Kidney (tissue), 14 donors: ENCODE measurements around the gene TRNT1. TPM values are rescaled to one million over a fixed set of nuclear protein-coding genes. Genes with fewer than 3 reads are reported as not detected.

Source experiments
- DNase-seq, 5 donors: peaks; one replicate each; pipeline ENCODE4 v3.0.0-alpha.2; 2013 to 2020
- FAIRE-seq: peaks from 2 replicates; lab custom pipeline; 2012; peaks lifted over from hg19 to GRCh38; lab: Jason Lieb, UNC
- H3K27ac ChIP-seq, 2 donors: one replicate each; pipeline ENCODE4 v1.7.0; 2013; ENCODE audit warnings: low read depth in 2 of 2, low read length in 2 of 2, inconsistent platforms in 1 of 2
- H3K27me3 ChIP-seq: one replicate; pipeline ENCODE4 v1.7.1; 2013; ENCODE audit warnings: low read length, inconsistent platforms; ENCODE audit not compliant: control insufficient read depth, insufficient read depth
- H3K36me3 ChIP-seq, 3 donors: one replicate each; pipeline versions ENCODE4 v1.7.0 to v1.7.1; 2013; ENCODE audit warnings: low read length in 3 of 3, control low read depth in 1 of 3, inconsistent platforms in 1 of 3; ENCODE audit not compliant: insufficient read depth in 3 of 3, control insufficient read depth in 2 of 3
- H3K4me1 ChIP-seq, 3 donors: one replicate each; pipeline versions ENCODE4 v1.7.0 to v1.7.1; 2013; ENCODE audit warnings: low read length in 3 of 3, inconsistent platforms in 1 of 3, low read depth in 1 of 3; ENCODE audit not compliant: control insufficient read depth in 2 of 3, insufficient read depth in 2 of 3
- H3K4me3 ChIP-seq, 3 donors: one replicate each; pipeline versions ENCODE4 v1.7.0 to v1.8.1; 2013; ENCODE audit warnings: low read length in 3 of 3, control low read depth in 1 of 3, inconsistent platforms in 1 of 3
- H3K9ac ChIP-seq, 3 donors: one replicate each; pipeline versions ENCODE4 v1.7.0 to v1.7.1; 2013; ENCODE audit warnings: low read length in 3 of 3, control low read depth in 1 of 3, inconsistent platforms in 1 of 3
- H3K9me3 ChIP-seq, 3 donors: one replicate each; pipeline versions ENCODE4 v1.7.0 to v1.7.1; 2013; ENCODE audit warnings: low read length in 3 of 3, control low read depth in 1 of 3, inconsistent platforms in 1 of 3; ENCODE audit not compliant: control insufficient read depth in 2 of 3, insufficient read depth in 1 of 3
- CTCF ChIP-seq: IDR thresholded peaks from 3 replicates; pipeline ENCODE4 v1.5.1; 2012; ENCODE audit warnings: mild to moderate bottlenecking, moderate library complexity, borderline replicate concordance; ENCODE audit not compliant: insufficient read depth; ENCODE audit errors: extremely low read depth
- intact Hi-C: fragments of 100-400 bp; cut with DNase I; formaldehyde crosslinking; loops from one replicate; pipeline ENCODE4 v1.11.1; 2022
- polyA plus RNA-seq: library from polyadenylated mRNA; stranded (reverse); fragments of 350-450 nt; fragmentation: Illumina TruSeq; extraction: RNeasy Lipid Tissue Mini Kit (QIAGEN cat#74804); gene quantifications from one replicate; pipeline ENCODE4 v1.2.3, GENCODE V29; 2014; ENCODE audit warnings: low read depth, low replicate concordance; ENCODE audit not compliant: insufficient read depth
- total RNA-seq: library from RNA; stranded (reverse); fragmentation: NEBNext Ultra II Directional; extraction: Animal tissue kit (Norgen Biotek cat#: 25700); gene quantifications from one replicate; pipeline ENCODE4 v1.2.1, GENCODE V29; 2021
- donor health status: control.
- donor health status: control.
- donor health status: control.
- donor health status: control.
- donor health status: control.
- donor health status: DM: yes; HTN: yes; CAD: no.
- donor health status: Normal renal cell carcinoma (clear cell type).

TRNT1 gene
- total and polyA plus RNA-seq, 2 donors from 2014 or later: 17.5 to 27.3 TPM

- FAIRE-seq: no peak
- TF ChIP-seq CTCF: no peak
- Histone ChIP-seq H3K9ac (no peak overlapping the region), H3K27me3 (no peaks in the 10 kb centered on the region), H3K27ac (no peak overlapping the region), H3K9me3 (no peaks in the 10 kb centered on the region), H3K4me1 (no peaks in the 10 kb centered on the region), H3K36me3 (no peaks in the 10 kb centered on the region), H3K4me3 (no peak overlapping the region)
- no peak for DNase-seq
- intact Hi-C loops: no loop called here
Measured at GRCh38 chr3:3087279-3087678, 39.5 kb upstream of the TRNT1 start.

- no peaks in the 10 kb centered on the region for H3K27me3 ChIP-seq
- no peak overlapping the region for H3K9ac ChIP-seq
- FAIRE-seq: no peak
- DNase-seq: no peak
- H3K36me3 ChIP-seq: no peaks in the 10 kb centered on the region
- no peaks in the 10 kb centered on the region for H3K4me1 ChIP-seq
- no peak overlapping the region for H3K4me3 ChIP-seq
- no peak overlapping the region for H3K27ac ChIP-seq
- TF ChIP-seq CTCF: no peak
- intact Hi-C loops: no loop called here
- no peaks in the 10 kb centered on the region for H3K9me3 ChIP-seq
Measured at GRCh38 chr3:3087716-3088465, 38.8 kb upstream of the TRNT1 start.

GRCh38 chr3:3089017-3089416, 37.7 kb upstream of the TRNT1 start:
- Histone ChIP-seq H3K27me3 (no peaks in the 10 kb centered on the region), H3K27ac (no peak overlapping the region)

More at GRCh38 chr3:3089017-3089416, 37.7 kb upstream of the TRNT1 start:
- Histone ChIP-seq H3K36me3 (no peaks in the 10 kb centered on the region), H3K9ac (no peak overlapping the region), H3K4me1 (no peaks in the 10 kb centered on the region), H3K4me3 (no peak overlapping the region), H3K9me3 (no peaks in the 10 kb centered on the region)
- FAIRE-seq: no peak
- TF ChIP-seq CTCF: no peak
- intact Hi-C loops: no loop called here
- no peak for DNase-seq
